NCI-H524 treated with DMSO at 0.1 percent for 48 hours (cell line): ENCODE results near the gene KRTAP10-6.
"Not testable (repeated sequence)": the region's sequence is repeated elsewhere in the genome, so short reads cannot be mapped to it uniquely, and the experiment has no call there.

Source experiments
- DNase-seq: peaks from one replicate; lab custom pipeline; 2025; lab: John Stamatoyannopoulos, UW

The KRTAP10-6 gene

DNA sequence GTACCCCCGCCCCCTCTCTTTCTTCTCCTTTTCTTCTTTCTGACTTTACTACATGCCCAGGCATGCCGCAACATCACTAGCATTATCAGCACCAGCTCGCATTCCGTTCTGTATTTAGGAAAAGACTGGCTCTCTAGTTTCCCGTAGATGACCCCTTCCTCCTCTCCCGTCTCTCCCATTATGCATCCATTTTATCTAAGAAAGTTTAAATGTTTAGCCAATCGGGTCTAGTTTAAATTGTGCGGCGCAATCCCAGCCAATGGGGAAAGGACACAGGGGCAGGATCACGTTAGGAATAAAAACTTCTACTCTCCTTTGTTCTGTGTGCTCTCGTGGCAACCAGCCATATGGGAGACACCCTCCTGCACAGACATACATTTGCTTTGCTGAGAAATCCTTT is 5.8 kb upstream of the KRTAP10-6 start:
- DNase-seq: no peak

DNA sequence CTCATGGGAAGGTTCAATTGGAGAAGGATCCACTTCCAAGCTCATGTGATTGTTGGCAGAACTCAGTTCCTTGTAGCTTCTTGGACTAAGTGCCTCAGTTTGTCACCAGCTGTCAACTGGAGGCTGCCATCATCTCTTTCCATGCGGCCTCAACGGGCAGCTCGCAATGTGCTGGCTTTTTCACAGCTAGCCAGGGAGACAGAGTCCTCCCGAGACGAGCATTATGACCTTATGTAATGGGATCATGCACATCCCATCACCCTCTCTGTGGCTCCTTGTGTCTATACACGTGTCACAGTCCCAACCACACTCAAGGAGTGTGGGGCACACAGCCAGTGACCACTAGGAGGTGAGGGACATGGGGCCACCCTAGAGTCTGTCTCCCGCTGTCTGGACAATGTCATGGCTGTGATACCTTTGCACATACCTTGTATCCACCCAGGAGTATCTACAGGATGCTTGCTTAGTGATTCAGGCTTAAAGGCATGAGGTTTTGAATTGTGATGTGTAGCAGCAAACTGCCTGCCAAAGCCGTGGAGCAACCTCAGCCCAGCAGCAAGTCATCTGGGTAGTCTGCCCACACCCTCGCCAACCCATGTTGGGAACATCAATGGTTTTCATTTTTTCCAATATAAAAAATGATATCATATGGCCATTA is 3.9 kb upstream of the KRTAP10-6 start:
- DNase-seq: no peak

DNA sequence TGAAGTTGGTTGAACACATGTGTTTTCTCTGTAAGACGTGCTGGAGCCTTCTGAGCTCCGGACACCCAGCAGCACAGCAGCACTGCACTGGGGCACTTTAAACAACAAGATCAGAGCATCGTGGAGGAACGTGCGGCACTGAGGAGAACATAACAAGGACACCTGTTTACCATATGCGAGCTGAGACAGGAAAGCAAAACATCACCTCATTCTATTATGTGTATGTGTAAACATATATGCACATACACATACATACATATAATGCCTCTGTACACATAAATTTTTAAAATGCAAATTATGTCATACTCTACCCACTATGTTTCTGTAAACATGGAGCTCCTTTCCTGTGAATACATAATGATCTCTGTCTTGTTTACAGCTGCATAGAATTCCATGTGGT is 3.2 kb upstream of the KRTAP10-6 start:
- no peak for DNase-seq

DNA sequence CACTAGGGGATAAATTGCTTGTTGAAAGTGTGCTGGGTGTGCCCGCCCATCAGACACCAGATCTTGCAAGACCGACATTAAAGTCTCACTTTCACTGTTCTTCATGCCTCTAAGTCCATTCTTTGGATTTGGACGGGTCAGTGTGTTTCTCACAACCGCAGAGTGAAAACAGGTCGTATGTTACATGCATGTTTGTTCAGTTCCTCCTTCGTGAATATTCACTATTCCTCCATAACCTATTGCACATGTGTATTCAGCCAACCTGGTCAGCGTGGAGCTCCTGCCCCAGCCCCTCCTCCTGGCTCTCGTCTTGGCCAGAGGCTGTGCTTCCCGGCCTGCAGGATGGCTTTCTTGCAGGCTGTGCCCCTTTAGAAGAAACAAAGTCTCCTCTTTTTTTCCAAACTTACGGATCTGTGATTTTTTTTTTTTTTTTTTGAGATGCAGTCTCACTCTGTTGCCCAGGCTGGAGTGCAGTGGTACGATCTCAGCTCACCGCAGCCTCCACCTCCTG is 2.2 kb upstream of the KRTAP10-6 start:
- DNase-seq: no peak

DNA sequence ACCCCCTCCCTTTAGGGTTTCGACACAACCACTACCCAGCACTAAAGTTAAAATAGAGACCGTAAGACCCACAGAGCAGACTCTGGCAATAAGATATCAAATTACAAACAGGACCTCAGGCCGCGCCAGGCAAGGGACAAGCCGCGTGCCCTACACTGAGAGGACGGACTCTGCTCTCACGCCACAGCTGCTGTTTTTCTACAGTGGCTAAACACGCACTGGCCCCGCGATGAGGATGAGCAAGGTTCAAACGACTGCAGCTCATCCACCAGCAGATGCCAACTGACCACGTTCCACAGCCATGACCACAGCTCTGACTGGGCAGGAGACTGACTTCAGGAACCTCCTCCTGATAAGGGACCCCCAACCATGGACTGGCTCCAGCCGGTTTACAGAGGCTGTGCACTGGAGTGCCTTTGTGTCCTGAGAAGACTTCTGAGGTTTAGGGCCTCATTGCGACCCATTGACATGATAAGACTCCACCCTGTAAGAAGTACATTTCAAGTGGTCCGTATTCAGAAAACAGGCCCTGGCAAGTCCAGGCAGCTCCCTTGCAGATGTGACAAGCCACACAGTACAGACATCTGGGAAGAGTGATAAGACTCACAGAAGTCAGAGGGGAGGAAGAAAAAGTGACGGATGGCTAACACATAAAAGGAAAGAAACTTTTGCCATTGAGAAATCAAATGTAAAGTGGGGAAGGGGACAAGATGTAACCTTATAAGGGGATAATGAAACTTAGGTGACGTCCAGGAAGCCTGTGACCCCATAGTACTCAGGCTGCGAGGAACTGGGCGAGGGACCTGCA is 1.5 kb upstream of the KRTAP10-6 start:
- no peak for DNase-seq

DNA sequence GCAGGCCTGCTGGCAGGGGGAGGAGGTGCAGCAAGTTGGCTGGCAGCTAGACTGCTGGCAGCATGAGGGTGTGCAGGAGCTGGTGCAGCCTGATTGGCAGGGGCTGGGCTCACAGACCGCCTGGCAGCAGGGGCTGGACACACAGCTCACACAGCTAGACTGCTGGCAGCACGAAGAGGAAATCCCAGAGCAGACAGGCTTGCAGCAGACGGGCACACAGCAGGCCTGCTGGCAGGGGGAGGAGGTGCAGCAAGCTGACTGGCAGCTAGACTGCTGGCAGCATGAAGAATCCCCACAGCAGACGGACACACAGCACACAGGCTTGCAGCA is 539 bp downstream of the KRTAP10-6 start:
- DNase-seq: not testable (repeated sequence)

DNA sequence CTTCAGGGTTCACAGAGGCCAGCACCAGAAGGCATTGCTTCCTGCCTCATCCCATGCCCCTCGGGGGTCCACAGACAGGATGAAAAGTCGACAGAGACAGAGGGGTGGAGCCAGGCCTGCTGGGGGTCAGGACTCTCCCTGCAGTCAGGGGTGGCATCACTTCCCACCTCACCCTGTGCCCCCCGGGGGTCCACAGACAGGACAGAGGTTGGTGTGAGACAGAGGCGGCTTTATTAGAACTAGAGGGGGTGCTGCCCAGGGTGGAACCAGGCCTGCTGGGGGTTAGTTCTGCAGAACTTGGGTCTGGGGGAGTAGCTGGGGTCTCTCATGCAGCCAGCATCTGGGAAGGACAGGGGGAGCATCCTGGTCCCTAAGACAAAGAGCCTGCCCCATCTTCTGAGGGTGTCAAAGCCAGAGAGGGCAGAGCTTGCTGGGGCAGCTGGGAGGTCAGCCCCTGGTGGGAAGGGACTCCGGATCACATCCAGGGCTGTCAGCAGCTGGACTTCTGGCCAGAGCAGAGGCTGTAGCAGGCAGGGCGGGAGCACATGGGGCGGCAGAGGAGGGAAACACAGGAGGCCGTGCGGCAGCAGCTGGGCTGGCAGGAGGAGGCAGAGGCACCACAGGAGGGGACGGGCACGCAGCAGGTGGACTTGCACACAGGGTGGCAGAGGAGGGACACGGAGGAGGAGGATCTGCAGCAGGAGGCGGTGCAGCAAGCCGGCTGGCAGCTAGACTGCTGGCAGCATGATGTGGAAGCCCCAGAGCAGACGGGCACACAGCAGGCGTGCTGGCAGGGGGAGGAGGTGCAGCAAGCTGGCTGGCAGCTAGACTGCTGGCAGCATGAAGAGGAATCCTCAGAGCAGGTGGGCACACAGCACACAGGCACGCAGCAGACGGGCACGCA is 1.2 kb downstream of the KRTAP10-6 start:
- DNase-seq: not testable (repeated sequence)

DNA sequence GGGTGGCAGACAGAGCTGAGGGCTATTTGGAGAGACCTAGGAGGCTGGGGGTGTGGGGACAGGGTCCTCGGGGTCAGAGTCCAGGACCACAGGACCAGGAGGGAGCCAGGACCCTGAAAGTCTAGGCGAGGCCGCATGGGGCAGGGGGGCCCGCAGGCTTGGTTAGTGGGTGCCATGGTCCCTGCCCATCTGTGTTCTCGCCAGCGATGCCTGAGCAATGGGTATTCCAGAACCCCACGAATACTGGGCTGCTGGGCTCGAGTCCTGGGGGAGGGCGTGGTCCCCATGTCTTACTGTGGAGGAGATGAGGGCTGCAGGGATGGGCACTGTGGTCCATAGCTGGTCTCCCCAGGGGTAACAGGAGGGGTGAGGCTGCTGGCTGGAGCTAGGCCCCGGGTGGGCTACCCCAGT is 2.0 kb downstream of the KRTAP10-6 start:
- no peak for DNase-seq

DNA sequence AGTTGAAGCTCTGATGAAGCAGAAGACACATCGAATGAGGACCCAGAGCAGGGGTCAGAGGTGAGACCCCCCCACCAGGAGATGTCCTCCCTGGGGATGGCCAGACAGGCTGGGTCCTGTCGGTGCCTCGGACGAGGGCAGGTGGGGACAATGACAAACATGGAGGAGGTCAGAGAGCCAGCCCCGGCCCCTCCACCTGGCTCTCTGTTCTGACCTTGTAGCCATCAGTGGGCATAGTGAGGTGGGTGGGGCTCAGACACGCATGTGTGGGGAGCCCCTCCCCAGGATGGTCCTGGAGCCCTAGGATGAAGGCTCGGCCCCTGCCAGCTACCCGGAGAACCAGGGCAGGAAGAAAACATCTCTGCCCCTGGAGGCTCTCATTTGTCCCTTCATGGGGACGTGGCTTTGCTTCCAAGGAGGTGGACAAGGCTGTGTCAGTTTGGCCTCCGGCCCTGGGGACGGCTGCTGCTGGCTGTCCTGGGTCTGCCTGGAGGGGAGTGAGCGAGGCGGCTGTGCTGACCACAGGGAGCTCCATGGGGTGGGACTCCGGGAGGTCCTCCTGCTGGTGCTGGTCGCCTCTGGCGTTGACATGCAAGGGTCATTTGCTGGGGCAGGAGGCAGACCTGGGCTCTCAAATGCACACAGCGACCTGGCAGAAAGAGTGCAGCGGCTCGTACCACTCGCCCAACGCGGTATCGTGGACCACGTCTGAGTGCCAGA is 2.6 kb downstream of the KRTAP10-6 start:
- DNase-seq: no peak

DNA sequence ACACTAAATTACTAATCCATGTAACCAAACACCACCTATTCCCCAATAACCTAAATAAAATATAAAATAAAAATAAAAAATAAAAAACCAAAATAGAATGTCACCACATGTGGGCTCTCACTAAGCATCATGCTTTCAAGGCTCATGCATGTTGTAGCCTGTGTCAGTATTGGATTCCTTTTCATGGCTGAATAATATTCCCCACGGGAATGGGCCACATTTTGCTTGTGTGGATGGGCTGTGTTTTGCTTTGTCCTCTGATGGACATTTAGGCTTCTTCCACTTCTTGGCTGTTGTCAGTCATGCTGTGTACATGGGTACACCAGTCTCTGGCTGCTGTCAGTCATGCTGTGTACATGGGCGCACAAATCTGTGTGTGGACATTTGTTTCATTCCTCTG is 3.2 kb downstream of the KRTAP10-6 start:
- DNase-seq: no peak

DNA sequence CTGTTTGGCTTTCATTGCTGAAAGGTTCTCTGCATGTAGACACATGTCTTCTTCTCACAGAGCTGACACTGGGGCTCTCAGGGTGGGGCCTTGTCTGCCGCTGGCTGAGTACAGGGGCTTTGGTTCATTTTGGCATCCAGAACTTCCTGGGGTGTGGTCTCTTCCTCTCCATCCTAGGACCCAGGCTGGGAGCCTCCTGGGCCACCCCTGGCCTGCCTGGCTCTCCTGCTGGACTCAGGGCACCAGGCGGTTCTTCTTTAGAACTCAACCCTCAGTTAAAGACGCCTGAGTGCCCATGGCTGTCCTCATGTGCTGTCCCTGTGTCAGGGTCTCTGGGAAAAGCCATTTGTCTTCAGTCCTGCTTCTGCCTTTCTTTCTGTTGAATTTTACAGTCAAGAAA is 6.4 kb downstream of the KRTAP10-6 start:
- DNase-seq: no peak

DNA sequence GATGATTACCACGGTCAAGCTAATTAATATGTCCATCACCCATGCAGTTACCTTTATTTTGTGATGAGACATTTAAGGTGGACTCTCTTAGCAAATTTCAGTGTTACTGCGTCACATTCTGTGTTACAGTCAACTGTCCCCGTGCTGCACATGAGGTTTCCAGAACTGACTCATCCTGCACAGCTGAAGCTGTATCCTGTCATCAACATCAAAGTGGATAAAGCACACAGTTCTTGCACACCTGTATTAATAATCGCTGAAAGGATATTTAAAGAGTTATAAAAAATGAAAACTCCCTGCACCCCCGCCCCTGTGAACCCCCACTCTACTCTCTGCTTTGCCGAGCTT is 8.5 kb downstream of the KRTAP10-6 start:
- no peak for DNase-seq

DNA sequence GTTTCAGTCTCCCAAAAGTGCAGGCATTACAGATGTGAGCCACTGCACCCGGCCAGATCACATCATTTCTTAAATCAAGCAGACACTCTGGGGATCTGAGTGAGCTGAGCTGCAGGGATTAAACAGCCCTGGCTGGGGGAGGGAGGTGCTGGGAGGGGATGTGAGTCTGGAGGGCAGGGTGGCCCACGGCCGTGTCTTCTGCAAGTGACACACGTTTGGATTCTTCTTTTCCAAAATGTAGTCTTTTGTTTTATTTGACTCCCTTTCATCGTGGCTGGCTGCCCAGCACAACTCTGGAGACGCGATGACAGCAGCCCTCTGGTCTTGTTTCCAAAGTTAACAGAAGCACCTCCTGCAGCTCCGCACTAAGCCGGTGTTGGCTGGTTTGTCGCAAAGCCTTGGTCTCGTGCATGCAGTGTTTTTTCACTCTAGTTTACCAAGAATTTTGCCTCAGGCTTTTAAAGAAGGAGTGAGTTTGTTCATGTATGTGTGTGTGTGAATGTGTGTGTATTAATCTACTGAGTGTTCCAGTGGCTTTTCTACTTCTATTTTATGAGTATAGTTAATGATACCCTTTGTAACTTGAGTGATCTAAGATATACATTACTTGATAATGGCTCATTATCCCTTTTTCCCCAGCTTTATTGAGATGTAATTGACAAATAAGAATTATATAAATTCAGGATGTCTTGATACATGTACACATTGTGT is 9.1 kb downstream of the KRTAP10-6 start:
- no peak for DNase-seq

DNA sequence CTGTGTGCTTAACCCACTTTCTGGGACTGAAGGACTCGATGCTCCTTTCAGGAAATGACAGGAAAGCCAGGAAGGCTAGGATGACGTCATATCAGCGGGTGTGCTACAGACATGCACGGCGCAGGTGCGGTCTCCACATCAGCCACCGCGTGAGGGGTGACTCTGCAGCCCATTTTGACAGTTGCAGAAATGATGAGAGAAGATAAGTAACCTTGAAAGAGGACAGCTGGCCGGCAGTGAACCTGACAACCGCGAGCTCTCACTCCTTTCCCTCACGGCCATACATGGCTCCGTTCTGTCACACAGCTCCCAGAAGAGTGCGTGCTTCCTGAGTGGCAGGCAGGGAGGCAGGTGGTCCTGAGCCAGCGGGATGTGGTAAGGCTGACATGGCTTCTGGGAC is 10.2 kb downstream of the KRTAP10-6 start:
- DNase-seq: no peak

DNA sequence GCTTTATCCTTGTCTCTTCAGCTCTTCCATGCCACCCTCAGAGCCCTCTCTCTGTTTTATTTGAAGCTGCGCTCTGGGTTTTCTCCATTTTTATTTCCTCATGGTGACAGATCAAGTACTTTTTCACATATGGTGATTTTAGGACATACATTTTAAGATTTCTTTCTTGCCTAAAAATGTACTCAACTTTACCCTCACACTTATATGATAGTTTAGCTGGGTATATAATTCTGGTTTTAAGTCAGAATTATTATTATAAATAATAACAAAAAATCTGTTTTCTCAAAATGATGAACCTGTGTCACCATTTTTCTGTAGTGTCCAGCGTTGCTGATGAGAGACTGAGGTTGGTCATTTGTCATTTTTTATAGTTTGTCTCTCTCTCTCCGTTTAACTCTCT is 11.1 kb downstream of the KRTAP10-6 start:
- DNase-seq: no peak

DNA sequence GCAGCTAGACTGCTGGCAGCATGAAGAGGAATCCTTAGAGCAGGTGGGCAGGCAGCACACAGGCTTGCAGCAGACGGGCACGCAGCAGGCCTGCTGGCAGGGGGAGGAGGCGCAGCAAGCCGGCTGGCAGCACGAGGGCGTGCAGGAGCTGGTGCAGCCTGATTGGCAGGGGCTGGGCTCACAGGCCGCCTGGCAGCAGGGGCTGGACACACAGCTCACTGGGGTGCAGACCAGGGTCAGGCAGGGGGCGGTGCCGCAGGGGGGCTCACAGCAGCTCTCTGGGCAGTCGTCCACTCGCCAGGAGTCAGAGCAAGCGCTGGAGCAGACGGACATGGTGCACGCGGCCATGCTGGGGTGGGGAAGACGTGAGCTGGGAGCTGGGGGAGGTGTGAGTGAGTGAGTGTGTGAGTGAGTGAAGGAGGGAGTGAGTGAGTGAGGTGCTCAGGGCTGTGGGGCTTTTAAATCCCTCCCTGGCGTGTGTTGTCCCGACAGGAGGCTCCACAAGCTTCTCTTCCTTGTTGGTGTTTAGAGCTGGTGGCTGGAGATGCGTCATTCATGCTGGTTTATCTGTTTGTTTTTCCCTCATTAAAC is 12.0 kb downstream of the KRTAP10-6 start, which contains the start of gene KRTAP10-5:
Gene KRTAP10-5 (minus strand): TSS at position 374 of the 591 bp plus-strand sequence. CDS start 26 bp downstream, at position 348.
- not testable (repeated sequence) for DNase-seq

DNA sequence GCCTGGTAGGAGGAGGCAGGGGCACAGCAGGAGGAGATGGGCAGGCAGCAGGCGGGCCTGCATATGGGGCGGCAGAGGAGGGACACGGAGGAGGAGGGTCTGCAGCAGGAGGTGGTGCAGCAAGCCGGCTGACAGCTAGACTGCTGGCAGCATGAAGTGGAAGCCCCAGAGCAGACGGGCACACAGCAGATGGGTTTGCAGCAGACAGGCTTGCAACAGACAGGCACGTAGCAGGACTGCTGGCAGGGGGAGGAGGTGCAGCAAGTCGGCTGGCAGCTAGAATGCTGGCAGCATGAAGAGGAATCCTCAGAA is 12.5 kb downstream of the KRTAP10-6 start:
- no peak for DNase-seq

DNA sequence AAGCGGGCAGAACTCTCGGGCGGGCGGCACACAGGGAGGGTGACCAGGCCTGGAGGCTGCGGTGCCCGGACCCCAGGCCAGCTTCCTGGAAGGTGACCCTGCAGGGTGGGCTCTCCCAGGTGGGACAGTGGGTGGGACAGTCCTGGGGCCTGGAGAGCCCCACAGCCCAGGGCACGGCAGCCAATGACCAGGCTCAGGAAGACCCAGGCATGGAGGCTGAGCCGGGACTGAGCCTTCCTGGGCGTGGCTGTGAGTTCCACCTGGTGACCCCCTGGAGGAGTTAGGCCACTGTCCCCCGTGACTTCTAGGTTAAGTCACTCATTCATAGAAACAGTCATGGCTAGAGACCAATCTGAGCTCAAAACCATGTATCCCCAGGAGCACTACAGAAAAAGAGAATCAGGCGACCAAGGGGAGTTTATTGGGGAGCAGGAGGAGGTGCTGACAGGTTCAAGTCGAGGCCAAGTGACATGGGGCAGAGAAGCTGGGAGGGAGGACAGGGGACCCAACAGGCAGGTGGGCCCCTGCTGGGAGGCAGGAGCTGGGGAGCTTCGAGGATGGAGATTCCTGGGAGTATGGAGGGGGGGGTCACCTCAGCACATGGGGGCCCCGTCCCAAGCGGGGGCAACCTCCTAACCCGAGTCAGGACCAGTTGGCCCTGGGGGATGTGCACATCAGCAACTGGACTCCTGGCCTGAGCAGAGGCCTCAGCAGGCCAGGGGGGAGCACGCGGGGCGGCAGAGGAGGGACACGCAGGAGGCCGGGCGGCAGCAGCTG is 13.1 kb downstream of the KRTAP10-6 start:
- DNase-seq: no peak

DNA sequence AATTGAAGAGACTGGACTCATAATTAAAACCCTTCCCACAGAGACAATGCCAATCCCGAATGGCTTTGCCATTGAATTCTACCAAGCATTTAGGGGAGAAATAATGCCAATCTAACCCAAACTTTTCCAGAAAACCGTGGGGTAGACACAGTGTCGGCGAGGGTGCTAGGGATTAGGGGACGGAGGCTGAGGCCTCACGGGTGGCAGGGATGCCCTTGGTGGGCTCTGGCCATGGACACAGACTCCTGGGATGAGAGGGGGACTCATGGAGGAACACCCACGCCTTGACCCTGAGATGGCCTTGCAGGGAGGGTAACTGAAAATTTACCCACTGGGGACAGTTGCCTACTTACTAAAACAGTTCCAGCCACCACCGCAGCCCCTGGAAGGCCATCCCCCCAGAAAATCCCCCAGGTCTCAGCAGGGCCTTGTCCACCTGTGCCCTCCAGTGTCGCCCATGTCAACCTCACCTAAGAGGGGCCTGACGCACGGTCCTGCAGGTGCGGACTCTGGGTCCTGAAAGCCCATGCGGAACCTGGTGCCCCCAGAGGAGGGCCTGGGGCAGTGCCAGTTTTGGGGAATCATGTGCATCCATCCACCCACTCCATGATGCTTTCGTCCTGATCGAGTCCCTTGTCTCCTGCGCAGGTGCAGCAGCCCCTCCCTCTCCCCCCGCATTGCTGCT is 13.8 kb downstream of the KRTAP10-6 start:
- DNase-seq: no peak

DNA sequence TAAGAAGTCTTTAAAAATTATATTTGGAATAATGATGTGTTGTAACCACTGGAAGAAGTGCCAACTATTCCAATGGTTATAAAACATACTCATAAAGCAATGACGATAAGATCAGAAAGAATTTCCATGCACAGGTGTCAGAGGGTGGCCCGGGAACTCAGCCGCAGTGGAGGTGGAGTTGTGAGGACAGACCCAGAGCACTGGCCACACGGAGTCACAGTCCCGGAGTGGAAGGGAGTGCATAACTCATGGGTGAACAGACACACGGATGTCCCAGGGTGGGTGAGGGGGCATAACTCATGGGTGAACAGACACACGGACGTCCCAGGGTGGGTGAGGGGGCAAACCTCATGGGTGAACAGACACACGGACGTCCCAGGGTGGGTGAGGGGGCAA is 16.3 kb downstream of the KRTAP10-6 start:
- DNase-seq: no peak
